ENCODE results near the gene CYP2C18.

- TF ChIP-seq CTCF (IDR thresholded peaks at IDR 0.05; ENCODE audit: insufficient read depth, low read depth, low read length) (no peak), EZH2 (IDR thresholded peaks at IDR 0.05; ENCODE audit: insufficient read depth, low read length) (no peak)
These were observed 55.1 kb downstream of the CYP2C18 start for GRCh38 chr10:94738588-94738987.
